Measurements from ENCODE around the gene HEMGN. TPM values are rescaled to one million over a fixed set of nuclear protein-coding genes. Genes with fewer than 3 reads are reported as not detected.
"Not testable (repeated sequence)": the region's sequence is repeated elsewhere in the genome, so short reads cannot be mapped to it uniquely, and the experiment has no call there.

The HEMGN gene
- total and polyA plus RNA-seq, 5 experiments from 2014 or later, result 1.9 to 11.0 (median 7.6) TPM

DNA sequence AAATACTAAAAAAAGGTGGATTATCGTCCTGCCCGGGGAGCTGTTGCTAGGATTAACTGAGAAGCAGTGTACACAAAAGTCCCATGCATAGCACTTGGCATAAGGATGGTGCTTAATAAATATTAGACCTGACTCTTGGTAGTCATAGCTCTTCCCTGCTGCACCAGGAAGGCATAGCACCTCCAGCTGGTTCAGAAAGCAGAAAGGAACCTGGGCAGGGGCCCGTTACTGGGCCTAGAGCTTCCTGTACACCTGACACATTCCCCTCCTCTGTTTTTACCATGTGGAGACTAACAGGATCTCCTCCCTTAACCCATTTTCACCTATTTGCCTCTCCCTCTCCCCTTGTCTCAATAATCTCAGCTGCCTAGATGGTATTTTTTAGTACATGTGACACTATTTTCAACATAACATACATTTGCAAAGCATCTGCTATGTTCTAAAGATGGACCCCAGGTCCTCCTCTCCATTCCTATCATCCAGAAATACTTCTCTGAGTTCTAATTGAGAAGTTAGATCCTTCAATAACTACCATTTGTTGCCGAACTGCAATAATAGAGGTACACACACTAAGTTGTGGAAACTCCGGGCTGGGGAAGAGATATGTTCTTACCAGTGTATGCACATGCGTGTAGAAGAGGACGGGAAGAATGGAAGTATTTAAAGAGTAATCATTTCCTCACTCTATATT is 42.0 kb upstream of the HEMGN start:
- Mint-ChIP-seq H3K27me3 (no peaks in the 10 kb centered on the region), H3K36me3 (no peaks in the 10 kb centered on the region), H3K27ac (peak overlapping the region; percentile 15 to 96 (median 47)), H3K4me3 (no peak overlapping the region), H3K4me1 (peaks cover 17 to 35% (median 27%) of the 10 kb centered on the region in 4 donors), H3K9me3 (peaks cover 0 to 2% (median 0%) of the 10 kb centered on the region in 9 donors)
- ATAC-seq (no peak), DNase-seq (no peak)
- POLR2A ChIA-PET, result interaction anchor here (9.6 kb wide), 1 partner anchor 58 kb away, joined by 200 read pairs; the partner anchor contains the start of gene TRMO

DNA sequence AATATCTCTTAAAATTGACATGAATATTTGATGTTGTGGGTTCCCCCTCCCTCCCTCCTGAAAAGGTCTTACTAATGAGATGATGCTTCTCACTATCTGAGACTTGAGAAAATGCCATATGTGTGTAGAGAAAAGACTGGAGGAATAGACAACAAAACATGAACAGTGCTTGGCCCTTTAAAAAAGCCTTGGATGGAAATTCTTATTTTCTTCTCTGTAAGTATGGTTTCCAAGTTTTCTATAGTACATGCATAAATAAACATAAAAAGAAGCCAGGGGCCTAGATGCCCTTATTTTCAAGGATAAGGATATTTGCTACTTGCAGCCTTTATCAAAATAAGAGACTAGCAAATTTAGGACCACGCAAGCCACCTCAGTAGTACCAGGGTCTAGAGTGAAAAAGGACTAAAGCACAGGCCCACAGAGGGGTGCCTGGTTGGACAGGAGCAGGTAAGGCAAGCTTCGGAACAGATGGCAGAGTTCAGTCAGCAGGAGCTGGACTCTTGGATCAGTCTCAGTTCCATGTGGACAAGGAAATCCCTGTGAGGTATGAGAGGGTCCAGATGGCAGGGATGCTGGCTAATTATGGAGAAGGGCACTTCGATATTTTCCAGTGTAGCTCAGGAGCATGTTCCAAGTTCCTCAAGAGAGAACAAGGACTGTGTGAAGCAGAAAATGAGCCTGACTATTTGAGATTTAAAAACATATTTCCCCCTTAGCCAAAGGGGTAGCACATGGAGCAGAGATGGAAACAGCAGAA is 40.6 kb upstream of the HEMGN start:
- H3K27me3 Mint-ChIP-seq, result no peaks in the 10 kb centered on the region
- POLR2A ChIA-PET, result interaction anchor here (9.6 kb wide), 1 partner anchor 57 kb away, joined by 200 read pairs; the partner anchor contains the start of gene TRMO
- DNase-seq (no peak), ATAC-seq (no peak)
- no peaks in the 10 kb centered on the region for H3K36me3 Mint-ChIP-seq
- peaks cover 17 to 35% (median 27%) of the 10 kb centered on the region in 4 donors for H3K4me1 Mint-ChIP-seq
- peak overlapping the region in 8 of 10 donors; percentile 32 to 83 (median 51) for H3K27ac Mint-ChIP-seq
- H3K4me3 Mint-ChIP-seq, result peak overlapping the region in 1 of 10 donors; percentile 20
- H3K9me3 Mint-ChIP-seq, result peaks cover 0 to 2% (median 0%) of the 10 kb centered on the region in 9 donors

DNA sequence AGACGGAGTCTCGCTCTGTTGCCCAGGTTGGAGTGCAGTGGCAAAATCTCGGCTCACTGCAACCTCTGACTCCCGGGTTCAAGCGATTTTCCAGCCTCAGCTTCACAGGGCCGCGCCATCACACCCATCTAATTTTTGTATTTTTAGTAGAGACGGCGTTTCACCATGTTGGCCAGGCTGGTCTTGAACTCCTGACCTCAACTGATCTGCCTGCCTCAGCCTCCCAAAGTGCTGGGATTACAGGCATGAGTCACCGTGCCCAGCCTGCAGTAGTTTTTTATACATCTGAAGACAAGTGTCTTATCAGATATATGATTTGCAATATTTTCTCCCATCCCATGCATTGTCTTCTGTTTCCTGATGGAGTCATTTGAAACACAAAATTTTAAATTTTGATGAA is 38.7 kb upstream of the HEMGN start:
- H3K4me3 Mint-ChIP-seq, H3K36me3 Mint-ChIP-seq, POLR2A ChIA-PET, H3K9me3 Mint-ChIP-seq, H3K27me3 Mint-ChIP-seq, H3K27ac Mint-ChIP-seq, ATAC-seq, DNase-seq: not testable (repeated sequence)
- peaks cover 15 to 26% (median 19%) of the 10 kb centered on the region in 4 donors for H3K4me1 Mint-ChIP-seq

DNA sequence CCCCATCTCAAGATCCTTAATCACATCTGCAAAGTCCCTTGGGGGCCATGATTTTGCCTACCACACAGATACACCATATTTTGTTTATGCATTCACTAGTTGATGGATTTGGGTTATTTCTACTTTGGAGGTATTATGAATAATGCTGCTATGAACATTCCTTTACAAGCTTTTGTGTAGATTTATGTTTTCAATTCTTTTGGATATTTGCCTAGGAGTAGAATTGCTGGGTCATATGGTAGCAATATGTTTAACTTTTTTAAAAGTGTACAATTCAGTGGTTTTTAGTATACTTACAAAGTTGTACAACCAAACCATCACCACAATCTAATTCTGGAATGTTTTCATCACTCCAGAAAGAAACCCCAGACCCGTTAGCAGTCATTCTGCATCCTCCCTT is 37.4 kb upstream of the HEMGN start:
- Mint-ChIP-seq H3K4me1 (peaks cover 9 to 19% (median 12%) of the 10 kb centered on the region in 4 donors), H3K36me3 (no peaks in the 10 kb centered on the region), H3K27ac (no peak overlapping the region), H3K9me3 (peaks cover 0 to 2% (median 0%) of the 10 kb centered on the region in 9 donors), H3K4me3 (no peak overlapping the region), H3K27me3 (no peaks in the 10 kb centered on the region)
- POLR2A ChIA-PET, result no interaction called here
- ATAC-seq, result no peak
- DNase-seq, result no peak

DNA sequence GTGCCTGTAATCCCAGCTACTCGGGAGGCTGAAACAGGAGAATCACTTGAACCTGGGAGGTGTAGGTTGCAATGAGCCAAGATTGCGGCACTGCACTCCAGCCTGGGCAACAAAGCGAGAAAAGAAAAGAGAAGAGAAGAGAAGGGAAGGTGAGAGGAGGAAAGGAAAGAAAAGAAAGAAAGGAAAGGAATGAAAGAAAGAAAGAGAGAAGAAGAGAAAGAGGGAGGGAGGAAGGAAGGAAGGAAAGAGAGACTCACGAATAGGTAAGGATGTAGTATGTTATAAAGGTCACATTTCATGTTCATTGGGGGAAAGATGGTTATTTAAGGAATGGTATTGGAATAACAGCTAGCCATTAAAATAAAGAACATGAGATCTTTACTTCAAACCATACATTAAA is 34.8 kb upstream of the HEMGN start:
- DNase-seq, result no peak
- Mint-ChIP-seq H3K27me3 (no peaks in the 10 kb centered on the region), H3K4me3 (no peak overlapping the region), H3K27ac (peak overlapping the region in 3 of 10 donors; percentile 27 to 36 (median 28)), H3K4me1 (peaks cover 6 to 13% (median 10%) of the 10 kb centered on the region in 4 donors), H3K36me3 (no peaks in the 10 kb centered on the region), H3K9me3 (peaks cover 0 to 2% (median 0%) of the 10 kb centered on the region in 9 donors)
- no peak for ATAC-seq
- POLR2A ChIA-PET, result interaction anchor here (0.7 to 2.2 kb wide), 2 partner anchors 10 to 13 kb away, joined by 3 to 12 read pairs; partner anchors contain the start of gene ANP32B

DNA sequence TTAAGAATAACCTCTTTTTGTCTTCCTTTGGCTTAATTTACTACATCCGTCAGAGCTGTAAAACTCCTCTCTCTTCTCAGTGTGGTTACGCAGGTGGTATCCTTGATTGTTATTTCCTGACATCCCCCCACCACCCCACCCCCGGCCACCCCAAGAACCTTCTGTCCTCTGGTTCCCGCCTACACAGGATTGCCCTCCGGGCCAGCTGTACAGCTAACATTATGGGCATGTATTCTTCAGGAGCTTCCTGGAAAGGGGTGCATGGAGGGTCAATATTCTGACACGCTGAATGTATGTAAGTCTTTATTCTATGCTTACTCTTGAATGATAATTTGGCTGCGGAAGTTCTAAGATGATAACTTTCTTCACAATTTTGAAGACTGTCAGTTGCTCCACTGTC is 32.2 kb upstream of the HEMGN start:
- POLR2A ChIA-PET, result interaction anchor here (1.0 to 2.0 kb wide), 3 partner anchors 11 to 48 kb away, joined by 4 to 12 read pairs (median 5); partner anchors contain the start of genes ANP32B and TRMO
- peaks cover 5 to 13% (median 10%) of the 10 kb centered on the region in 4 donors for H3K4me1 Mint-ChIP-seq
- DNase-seq (peak in 2 of 10 donors; percentile 37 to 49), ATAC-seq (peak; percentile 65 to 83)
- H3K4me3 Mint-ChIP-seq, result peak overlapping the region; percentile 34 to 86 (median 72)
- no peaks in the 10 kb centered on the region for H3K36me3 Mint-ChIP-seq
- peaks cover 0 to 2% (median 0%) of the 10 kb centered on the region in 9 donors for H3K9me3 Mint-ChIP-seq
- peak overlapping the region; percentile 55 to 93 (median 85) for H3K27ac Mint-ChIP-seq
- H3K27me3 Mint-ChIP-seq, result no peaks in the 10 kb centered on the region

DNA sequence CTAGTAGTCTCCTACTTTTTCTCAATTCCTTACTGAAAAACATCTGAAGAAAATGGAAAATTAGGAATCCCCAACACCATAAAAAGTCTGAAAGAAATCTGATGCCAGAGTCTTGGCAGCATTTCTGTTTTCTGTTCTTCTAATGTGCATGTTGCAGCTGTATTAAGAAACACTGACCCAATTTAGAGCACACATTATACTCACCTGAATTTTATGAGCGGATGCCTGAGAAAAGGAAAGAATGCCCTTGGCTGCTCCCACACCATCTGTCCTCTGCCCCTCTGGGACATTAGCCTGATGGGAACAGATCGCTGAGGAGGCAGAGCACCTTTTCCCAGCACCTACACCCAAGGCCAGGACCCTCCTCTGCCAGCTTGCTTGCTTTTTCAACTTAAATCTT is 31.0 kb upstream of the HEMGN start:
- H3K9me3 Mint-ChIP-seq, result no peaks in the 10 kb centered on the region
- H3K4me1 Mint-ChIP-seq, result peaks cover 4 to 13% (median 10%) of the 10 kb centered on the region in 4 donors
- no peaks in the 10 kb centered on the region for H3K36me3 Mint-ChIP-seq
- H3K27me3 Mint-ChIP-seq, result no peaks in the 10 kb centered on the region
- DNase-seq (no peak), ATAC-seq (no peak)
- peak overlapping the region in 8 of 10 donors; percentile 5 to 80 (median 74) for H3K27ac Mint-ChIP-seq
- POLR2A ChIA-PET, result interaction anchor here (0.5 to 2.0 kb wide), 3 partner anchors 10 to 48 kb away, joined by 3 to 12 read pairs (median 4); partner anchors contain the start of gene ANP32B
- peak overlapping the region in 5 of 10 donors; percentile 10 to 45 (median 33) for H3K4me3 Mint-ChIP-seq

DNA sequence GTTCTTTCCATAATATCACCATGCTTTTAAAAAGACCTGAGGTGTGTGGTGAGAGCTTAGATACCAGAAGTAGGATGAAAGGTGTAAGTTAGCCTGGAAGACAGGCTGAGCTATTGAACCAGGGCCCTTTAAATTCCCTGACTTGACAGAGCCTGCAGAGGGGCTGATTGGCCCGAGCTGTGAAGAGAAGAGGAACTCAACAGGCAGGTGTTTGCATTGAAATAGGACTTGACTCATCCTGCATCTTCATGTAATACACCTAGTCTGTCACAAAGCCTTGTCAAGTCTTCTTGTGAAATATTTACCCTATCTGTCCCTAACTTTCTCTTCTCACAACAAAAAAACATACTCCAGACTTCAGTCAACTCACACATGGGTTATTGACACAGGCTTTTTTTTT is 28.5 kb upstream of the HEMGN start:
- H3K27ac Mint-ChIP-seq, result peak overlapping the region in 1 of 10 donors; percentile 71
- H3K36me3 Mint-ChIP-seq, result no peaks in the 10 kb centered on the region
- no peak overlapping the region for H3K4me3 Mint-ChIP-seq
- no peaks in the 10 kb centered on the region for H3K9me3 Mint-ChIP-seq
- ATAC-seq (no peak), DNase-seq (no peak)
- POLR2A ChIA-PET, result interaction anchor here (1.0 to 1.3 kb wide), 3 partner anchors 17 to 45 kb away, joined by 3 to 4 read pairs (median 4); partner anchors contain the start of gene ANP32B
- peaks cover 1 to 13% (median 10%) of the 10 kb centered on the region in 4 donors for H3K4me1 Mint-ChIP-seq
- no peaks in the 10 kb centered on the region for H3K27me3 Mint-ChIP-seq

DNA sequence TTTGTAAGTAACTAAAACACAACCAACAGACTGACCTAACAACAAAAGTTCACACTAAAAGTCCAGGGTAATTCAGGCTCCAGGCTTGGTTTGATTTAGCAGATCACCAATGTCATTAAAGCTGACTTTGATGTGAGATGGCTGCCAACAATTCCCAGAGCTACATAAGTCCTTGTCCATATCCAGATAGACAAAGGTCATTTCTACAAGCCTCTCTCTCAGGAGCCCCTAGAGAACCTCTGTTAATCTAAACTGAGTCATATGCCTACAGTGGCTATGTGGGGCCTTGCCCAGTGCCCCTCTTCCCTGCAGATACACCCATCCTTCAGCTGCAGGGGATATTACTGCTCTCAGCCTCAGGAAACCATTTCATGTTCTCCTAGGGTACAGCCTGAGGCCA is 26.9 kb upstream of the HEMGN start:
- Mint-ChIP-seq H3K27me3 (no peaks in the 10 kb centered on the region), H3K27ac (no peak overlapping the region), H3K9me3 (no peaks in the 10 kb centered on the region), H3K4me3 (no peak overlapping the region), H3K36me3 (no peaks in the 10 kb centered on the region), H3K4me1 (peaks cover 1 to 6% (median 3%) of the 10 kb centered on the region in 4 donors)
- DNase-seq (no peak), ATAC-seq (no peak)
- POLR2A ChIA-PET, result no interaction called here

DNA sequence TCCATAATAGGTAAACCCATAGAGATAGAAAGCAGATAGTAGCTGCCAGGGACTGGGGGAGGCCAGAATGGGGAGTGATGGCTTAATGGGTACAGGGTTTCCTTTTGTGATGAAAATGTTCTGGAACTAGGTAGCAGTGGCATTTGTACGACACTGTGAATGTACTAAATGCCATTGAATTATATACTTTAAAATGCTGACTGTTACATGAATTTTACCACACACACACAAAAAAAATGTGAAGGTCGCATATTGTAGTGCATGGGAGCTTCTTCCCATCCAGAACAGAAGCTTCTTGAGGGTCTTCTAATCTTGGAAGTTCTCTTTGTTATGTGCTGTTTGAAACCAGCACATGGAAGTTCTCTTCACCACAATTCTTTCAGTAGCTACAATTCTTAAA is 25.3 kb upstream of the HEMGN start:
- H3K27ac Mint-ChIP-seq, result no peak overlapping the region
- DNase-seq (no peak), ATAC-seq (no peak)
- H3K27me3 Mint-ChIP-seq, result no peaks in the 10 kb centered on the region
- POLR2A ChIA-PET, result interaction anchor here (1.1 kb wide), 1 partner anchor 19 kb away, joined by 6 read pairs; the partner anchor contains the start of gene ANP32B
- no peaks in the 10 kb centered on the region for H3K9me3 Mint-ChIP-seq
- no peaks in the 10 kb centered on the region for H3K36me3 Mint-ChIP-seq
- no peak overlapping the region for H3K4me3 Mint-ChIP-seq
- no peaks in the 10 kb centered on the region for H3K4me1 Mint-ChIP-seq

DNA sequence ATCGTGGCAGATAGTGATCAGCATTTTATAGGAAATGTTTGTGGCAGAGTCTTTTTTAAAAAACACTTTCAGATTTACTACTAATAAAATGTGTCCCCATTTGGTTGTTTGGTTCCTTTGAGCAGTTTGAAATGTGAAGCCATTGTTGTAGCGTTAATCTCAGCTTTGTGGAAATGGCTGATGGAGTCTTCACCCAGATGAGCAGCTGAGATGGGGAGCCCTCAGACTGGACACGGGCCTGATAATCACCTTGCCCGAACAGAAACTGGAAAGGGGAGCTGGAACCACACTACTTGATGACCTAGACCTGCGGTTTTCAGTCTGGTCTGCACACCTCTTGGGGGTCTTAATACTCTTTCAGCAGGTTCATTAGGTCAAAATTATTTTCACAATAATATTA is 24.6 kb upstream of the HEMGN start:
- no peaks in the 10 kb centered on the region for H3K27me3 Mint-ChIP-seq
- H3K4me3 Mint-ChIP-seq, result no peak overlapping the region
- H3K36me3 Mint-ChIP-seq, result no peaks in the 10 kb centered on the region
- H3K9me3 Mint-ChIP-seq, result no peaks in the 10 kb centered on the region
- no peak overlapping the region for H3K27ac Mint-ChIP-seq
- ATAC-seq (no peak), DNase-seq (no peak)
- POLR2A ChIA-PET, result interaction anchor here (1.1 kb wide), 2 partner anchors 20 to 40 kb away, joined by 5 to 6 read pairs; partner anchors contain the start of genes ANP32B and TRMO
- H3K4me1 Mint-ChIP-seq, result no peaks in the 10 kb centered on the region

DNA sequence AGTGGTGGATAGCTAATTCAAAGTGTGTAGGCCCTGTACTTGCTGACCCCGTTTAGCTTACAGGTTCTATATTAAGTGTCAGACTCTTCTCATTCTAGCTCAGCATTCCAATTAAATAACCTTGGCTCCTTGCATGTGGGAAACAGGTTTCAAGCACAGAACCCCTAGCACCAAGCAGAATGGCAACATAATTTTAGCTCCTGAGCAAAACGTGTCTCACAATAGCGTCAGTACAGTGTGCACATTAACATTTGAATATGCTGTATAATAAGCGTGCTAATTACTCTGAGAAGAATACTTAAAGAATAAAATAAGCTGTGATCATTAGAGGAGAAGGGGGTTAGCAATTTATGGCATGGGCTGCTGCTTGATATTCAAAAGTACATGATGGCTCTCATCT is 24.2 kb upstream of the HEMGN start:
- H3K27ac Mint-ChIP-seq, result no peak overlapping the region
- H3K4me3 Mint-ChIP-seq, result no peak overlapping the region
- POLR2A ChIA-PET, result interaction anchor here (0.5 to 1.1 kb wide), 2 partner anchors 40 to 45 kb away, joined by 3 to 5 read pairs; partner anchors contain the start of gene TRMO
- H3K4me1 Mint-ChIP-seq, result no peaks in the 10 kb centered on the region
- no peaks in the 10 kb centered on the region for H3K27me3 Mint-ChIP-seq
- no peaks in the 10 kb centered on the region for H3K9me3 Mint-ChIP-seq
- ATAC-seq (no peak), DNase-seq (no peak)
- no peaks in the 10 kb centered on the region for H3K36me3 Mint-ChIP-seq
